Fibroblast of peridontal ligament (primary cell): ENCODE data around the gene AMIGO2.
A peak's percentile ranks its signal among the peaks of the same experiment; 100 is the strongest.

Experiments
- DNase-seq: peaks from one replicate; pipeline ENCODE4 v3.0.0-alpha.2; 2010; ENCODE audit errors: extremely low read depth

The AMIGO2 gene

GRCh38 chr12:47098099-47098498, 18.3 kb upstream of the AMIGO2 start:
- no peak for DNase-seq

- DNase-seq, result peak; percentile 60
Observed at GRCh38 chr12:47097276-47097896, 17.6 kb upstream of the AMIGO2 start.

DNA sequence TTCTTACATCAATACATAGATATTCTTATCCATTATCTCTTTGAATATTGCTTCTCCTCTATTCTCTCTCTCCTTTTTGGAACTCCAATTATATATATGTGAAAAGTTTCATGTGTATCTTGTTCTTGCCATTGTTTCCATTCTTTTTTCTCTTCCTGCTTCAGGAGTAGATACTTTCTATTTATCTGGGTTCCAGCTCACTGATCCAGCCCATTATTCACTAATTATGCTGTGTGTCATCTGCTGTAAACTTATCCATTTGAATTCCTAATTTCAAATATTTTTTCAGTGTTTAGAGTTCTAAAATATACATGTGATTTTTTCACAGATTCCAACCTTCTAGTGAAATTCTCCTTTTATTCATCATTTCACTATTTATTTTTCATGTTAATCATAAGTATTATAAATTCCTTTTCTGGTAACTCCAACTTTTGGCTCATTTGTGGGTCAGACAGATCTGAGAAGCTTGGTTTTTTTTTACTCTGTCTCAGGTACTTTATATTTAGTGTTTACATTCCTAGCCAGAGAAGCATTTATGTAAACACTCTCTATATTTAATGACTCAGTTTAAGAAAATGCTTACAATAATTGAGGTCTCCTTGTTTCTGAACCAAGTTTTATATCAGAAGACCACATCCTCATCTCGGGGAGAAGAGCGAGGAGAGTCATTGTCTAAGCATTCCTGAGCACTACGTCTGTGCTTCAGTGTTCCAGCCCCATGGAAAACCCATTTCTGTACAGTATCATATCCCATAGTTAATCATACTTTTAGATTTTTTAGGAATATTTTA, 15.9 kb upstream of the AMIGO2 start:
- peak; percentile 49 for DNase-seq

DNA sequence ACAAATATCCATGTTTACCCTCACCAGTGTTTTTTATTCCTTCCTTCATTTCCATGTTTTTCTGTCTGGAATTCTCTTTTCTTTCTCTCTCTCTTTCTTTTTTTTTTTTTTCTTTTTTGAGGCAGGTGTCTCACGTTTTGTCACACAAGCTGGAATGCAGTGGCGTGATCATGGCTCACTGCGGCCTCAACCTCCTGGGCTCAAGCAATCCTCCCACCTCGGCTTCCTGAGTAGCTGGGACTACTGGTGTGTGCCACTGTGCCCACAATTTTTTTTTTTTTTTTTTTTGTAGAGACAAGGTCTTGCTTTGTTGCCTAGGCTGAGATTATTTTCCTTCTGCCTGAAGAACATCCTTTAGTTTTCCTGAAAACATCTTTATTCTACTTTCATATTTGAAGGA, 15.0 kb upstream of the AMIGO2 start:
- no peak for DNase-seq

DNA sequence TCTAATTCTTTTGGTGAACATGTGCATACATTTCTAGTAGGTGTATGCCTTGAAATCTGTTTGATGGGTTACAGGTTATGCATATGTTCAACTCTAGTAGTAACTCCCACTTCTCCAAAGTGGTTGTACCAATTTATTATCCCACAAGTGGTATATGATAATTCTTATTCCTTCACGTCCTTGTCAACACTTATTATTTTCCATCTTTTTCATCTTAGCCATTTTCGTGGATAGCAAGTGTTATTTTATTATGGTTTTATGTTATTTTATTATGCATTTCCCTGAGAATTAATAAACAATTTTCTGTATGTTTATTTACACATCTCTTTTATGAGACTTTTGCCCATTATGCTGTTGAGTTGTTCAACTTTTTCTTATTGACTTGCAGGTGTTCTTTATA, 11.2 kb upstream of the AMIGO2 start:
- DNase-seq, result no peak

DNA sequence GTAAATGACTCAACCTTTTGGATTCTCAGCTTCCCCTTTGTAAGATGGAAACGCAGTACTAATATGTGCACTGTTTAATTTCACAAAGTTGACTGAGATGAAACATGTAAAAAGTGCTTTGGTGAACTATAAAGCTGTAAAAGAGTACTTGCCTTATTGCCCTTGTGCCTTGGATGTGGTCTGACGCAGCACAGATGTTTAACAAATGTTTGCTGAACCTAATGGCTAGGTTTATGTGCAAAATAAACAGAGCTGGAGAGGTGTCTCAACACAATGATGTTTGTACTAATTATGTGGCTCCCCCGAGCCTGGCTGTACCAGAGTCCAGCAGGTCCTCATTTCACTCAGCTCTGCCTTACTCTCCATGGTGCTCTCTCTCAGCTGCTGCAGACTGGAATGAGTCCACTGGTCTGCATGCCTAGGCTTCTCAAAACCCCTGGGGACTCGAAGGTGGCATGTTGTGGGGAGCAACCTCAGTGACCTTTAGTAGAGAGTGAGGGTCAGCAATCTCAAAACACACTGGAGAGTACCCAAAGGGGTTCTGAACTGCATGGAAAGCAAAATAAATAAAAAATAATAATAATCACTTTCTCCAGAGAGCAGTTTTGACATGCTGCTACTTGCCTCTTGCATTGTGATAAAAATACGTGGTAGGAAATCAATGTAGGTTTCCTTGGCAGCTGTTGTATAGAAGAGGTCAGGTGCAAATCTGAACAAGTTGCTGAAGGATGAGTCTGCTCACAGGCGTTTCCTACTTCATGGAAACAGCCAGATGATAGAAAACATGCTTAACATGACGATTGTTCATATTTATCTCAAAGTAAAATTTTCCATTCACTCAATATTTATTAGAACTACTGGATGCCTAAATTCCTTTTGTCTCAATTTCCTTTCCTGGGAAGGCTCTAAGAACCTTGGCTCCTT, 8.5 kb upstream of the AMIGO2 start:
- DNase-seq, result peak; percentile 18

GRCh38 chr12:47087088-47087688, 7.4 kb upstream of the AMIGO2 start:
- peak; percentile 52 for DNase-seq

GRCh38 chr12:47085815-47086252, 6.1 kb upstream of the AMIGO2 start:
- peak; percentile 59 for DNase-seq

GRCh38 chr12:47084172-47084571, 4.4 kb upstream of the AMIGO2 start:
- no peak for DNase-seq

GRCh38 chr12:47082796-47083621, 3.2 kb upstream of the AMIGO2 start:
- DNase-seq, result peak; percentile 92

DNA sequence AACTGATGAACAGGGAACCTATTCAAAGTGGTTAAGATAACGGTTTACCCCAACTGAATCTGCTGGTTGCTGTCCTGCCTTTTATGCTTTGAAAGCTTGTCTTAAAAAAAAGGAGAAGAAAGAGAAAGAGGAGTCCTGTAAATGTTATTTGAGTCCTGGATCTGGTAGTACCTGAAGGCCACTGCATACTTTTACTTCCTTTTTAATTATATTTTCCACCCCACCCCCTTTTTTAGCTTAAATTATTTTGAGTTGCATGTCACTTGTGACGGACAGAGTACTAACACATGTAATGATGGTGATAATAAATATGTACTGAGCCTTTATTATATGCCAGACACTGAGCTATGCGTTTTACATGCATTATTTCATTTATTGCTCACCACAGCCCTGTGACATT, 2.5 kb upstream of the AMIGO2 start:
- no peak for DNase-seq

DNA sequence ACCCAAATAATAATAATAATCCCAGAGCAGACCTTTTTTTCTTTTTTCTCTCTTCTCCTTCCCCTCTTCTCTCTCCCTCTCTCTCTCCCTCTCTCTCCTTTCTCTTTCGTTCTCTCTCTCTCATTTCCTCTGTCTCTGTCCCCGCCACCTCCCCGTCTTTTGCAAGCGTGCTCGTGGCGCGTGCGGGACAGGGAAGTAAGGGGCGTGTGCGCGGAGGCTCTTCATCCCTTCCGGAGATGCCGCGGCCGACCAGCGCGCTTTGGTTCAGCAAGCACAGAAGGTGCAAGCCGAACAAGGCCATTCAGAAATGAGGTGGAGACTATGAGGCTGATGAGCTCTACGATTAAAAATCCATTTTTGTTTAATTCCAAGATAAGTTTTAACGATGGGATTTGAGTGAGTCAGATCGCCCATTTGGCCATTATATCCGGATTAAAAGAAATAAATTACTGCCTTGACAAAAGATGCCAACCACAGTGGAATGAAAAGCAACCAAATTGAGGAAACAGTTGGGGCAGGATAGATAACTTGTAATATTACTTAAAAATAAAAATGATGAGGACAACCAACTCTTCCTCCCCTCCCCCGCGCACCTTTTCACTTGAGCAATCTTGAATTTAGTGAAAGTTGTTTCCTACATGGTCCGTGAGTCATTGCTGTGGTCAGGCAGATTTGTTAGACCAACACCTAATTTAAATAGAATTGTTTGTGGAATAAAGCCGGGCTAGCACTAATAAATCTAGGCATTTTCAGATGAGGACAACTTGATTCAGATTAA, 1.2 kb upstream of the AMIGO2 start:
- peak; percentile 30 for DNase-seq

GRCh38 chr12:47079981-47080724, 394 bp upstream of the AMIGO2 start:
- DNase-seq, result peak; percentile 51

GRCh38 chr12:47078733-47079467, 859 bp downstream of the AMIGO2 start:
- DNase-seq, result peak; percentile 12

DNA sequence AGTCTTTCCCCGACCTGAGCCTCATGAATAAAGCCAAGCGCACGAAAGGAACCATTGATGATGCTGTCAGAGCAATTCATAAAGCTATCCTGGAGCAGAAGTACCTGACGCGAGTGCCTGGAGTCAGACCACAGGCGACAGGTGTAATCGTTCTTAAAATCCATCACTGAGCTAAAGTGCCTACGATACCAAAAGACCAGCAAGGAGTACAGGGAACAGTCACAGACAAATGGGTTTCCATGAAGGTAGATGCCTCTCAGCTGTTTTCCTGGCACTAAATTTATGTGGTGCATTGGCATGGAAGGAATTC, 1.7 kb downstream of the AMIGO2 start:
- no peak for DNase-seq

- no peak for DNase-seq
Observed at GRCh38 chr12:47077206-47078085, 2.3 kb downstream of the AMIGO2 start.

DNA sequence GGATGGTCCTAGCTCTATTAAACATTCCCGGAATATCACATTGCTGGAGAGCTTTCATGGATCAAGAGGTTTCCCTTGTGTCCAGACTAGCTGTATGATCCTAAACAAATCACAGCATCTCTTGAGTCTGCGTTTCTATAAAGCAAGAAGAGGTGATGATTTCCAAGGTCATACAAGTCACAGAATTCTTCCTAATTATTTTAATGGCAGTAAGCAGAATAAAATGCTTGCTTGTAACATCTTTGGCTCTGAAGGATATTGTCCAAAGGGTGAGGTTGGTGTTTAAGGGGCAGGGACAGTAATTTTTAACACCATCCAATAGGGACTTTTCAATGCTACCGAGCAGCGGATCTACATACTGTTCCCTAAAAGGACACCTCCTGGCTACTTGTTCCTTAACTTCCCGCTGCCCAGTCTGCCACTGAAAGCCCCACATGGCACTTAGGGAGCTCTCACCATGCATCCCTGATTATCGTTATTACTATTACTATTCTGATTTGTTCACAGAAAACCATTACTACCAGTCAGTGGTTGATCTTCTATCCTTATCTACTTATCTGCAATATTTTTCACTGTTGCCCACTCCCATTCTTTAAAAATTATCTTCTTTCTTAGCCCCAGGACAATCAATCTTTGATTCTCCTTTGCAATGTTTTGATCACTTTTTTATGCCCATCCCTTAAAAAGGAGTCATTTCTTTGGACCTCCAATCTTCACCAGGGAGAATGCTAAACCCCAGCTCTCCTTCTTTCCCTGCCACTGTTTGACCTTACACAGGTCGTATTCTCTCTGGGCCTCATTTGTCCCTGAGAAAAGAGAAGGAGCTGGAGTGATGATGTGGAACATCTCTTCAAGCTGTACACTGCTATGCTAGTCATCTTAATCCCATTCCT, 4.3 kb downstream of the AMIGO2 start:
- DNase-seq, result no peak
